Measurements from ENCODE around the gene RBBP4. TPM values are rescaled to one million over a fixed set of nuclear protein-coding genes. Genes with fewer than 3 reads are reported as not detected.

RBBP4 gene
- total and polyA plus RNA-seq, 2 of the 8 experiments (the other 6 are each of a cell fraction or from before 2014, with no cell fraction given) = 147 to 397 TPM

- TF ChIP-seq RNF2 (IDR thresholded peaks at IDR 0.05; ENCODE audit: borderline replicate concordance, low read depth, low read length, missing control alignments, poor library complexity, severe bottlenecking) (no peak), POU5F1 (IDR thresholded peaks at IDR 0.05; ENCODE audit: low read depth, low read length) (no peak)
Measured at GRCh38 chr1:32605711-32606424, 45.1 kb upstream of the RBBP4 start (continued).
